GM12864 (cell line): Measurements from ENCODE around the gene CNTNAP5.

Experiments
- DNase-seq: peaks from one replicate; pipeline ENCODE4 v3.0.0-alpha.2; 2011; ENCODE audit warnings: low read depth
- H3K4me3 ChIP-seq: 2 replicates; pipeline ENCODE4 v1.5.1; 2011; ENCODE audit warnings: mild to moderate bottlenecking, low read depth, low read length, control low read depth
- TF ChIP-seq, protein P1 (sequence below): IDR thresholded peaks from 2 replicates; pipeline ENCODE4 v1.5.1; 2011; ENCODE audit warnings: low read depth, mild to moderate bottlenecking, moderate library complexity, low read length, control low read depth, inconsistent platforms; ENCODE audit errors: missing control alignments

Gene CNTNAP5

GRCh38 chr2:124582387-124582786 is 557.3 kb downstream of the CNTNAP5 start:
- TF ChIP-seq, protein P1, sequence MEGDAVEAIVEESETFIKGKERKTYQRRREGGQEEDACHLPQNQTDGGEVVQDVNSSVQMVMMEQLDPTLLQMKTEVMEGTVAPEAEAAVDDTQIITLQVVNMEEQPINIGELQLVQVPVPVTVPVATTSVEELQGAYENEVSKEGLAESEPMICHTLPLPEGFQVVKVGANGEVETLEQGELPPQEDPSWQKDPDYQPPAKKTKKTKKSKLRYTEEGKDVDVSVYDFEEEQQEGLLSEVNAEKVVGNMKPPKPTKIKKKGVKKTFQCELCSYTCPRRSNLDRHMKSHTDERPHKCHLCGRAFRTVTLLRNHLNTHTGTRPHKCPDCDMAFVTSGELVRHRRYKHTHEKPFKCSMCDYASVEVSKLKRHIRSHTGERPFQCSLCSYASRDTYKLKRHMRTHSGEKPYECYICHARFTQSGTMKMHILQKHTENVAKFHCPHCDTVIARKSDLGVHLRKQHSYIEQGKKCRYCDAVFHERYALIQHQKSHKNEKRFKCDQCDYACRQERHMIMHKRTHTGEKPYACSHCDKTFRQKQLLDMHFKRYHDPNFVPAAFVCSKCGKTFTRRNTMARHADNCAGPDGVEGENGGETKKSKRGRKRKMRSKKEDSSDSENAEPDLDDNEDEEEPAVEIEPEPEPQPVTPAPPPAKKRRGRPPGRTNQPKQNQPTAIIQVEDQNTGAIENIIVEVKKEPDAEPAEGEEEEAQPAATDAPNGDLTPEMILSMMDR = no peak
- H3K4me3 ChIP-seq = no peak overlapping the region
- DNase-seq = no peak

- TF ChIP-seq, protein P1 = no peak
- no peak overlapping the region for H3K4me3 ChIP-seq
- no peak for DNase-seq
Observed at GRCh38 chr2:124584615-124585014, 559.5 kb downstream of the CNTNAP5 start.

- no peak for DNase-seq
- H3K4me3 ChIP-seq = no peak overlapping the region
- TF ChIP-seq, protein P1 = no peak
Observed at GRCh38 chr2:124585277-124585676, 560.2 kb downstream of the CNTNAP5 start.

GRCh38 chr2:124586210-124586609 is 561.1 kb downstream of the CNTNAP5 start:
- TF ChIP-seq, protein P1 = no peak
- no peak for DNase-seq

GRCh38 chr2:124586835-124587234 is 561.7 kb downstream of the CNTNAP5 start:
- no peak for DNase-seq
- TF ChIP-seq, protein P1 = no peak
- no peak overlapping the region for H3K4me3 ChIP-seq

More at GRCh38 chr2:124586210-124586609, 561.1 kb downstream of the CNTNAP5 start:
- H3K4me3 ChIP-seq = no peak overlapping the region

DNA sequence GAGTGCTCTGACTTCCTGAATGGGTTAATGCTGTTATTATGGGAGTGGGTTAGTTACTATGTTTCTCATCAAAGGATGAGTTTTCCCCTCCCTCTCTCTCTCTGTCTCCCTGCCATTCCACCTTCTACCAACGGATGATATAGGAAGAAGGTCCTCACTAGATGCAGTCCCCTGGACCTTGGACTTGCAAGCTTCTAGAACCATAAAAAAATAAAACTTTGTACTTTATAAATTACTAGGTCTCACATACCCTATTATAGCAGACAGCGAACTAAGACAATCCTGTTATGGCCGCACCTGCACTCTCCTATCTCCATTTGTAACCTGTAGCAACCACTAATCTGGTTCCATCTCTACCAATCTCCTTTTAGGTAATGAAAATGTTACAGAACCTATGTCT is 564.9 kb downstream of the CNTNAP5 start:
- H3K4me3 ChIP-seq = no peak overlapping the region
- TF ChIP-seq, protein P1 = no peak
- no peak for DNase-seq

DNA sequence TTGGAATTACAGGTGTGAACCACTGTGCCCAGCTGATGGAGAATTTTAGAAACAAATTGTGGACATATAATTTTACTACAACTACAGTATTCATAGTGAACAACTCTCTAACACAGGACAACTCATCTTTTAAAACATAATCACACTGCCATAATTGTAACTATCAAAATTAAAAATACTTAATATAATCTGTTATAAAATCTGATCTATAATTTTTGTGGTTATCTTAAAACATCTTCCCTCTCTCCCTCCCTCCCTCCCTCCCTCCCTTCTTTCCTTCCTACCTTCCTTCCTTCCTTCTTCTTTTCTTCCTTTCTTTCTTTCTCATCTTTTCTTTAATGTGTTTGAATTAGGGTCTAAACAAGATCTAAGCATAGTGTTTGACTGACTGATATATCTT is 577.7 kb downstream of the CNTNAP5 start:
- DNase-seq = no peak
- no peak overlapping the region for H3K4me3 ChIP-seq
- TF ChIP-seq, protein P1 = no peak
